Measurements from ENCODE around the gene ARHGAP28.

The ARHGAP28 gene

GRCh38 chr18:6729247-6730091, at the start of gene ARHGAP28:
Gene ARHGAP28 (plus strand): TSS chr18:6729716. CDS start chr18:6729822, 106 bp downstream.
- no peak for DNase-seq (ENCODE audit: low read depth)

GRCh38 chr18:6681331-6681875, 48.1 kb upstream of the ARHGAP28 start:
- DNase-seq (ENCODE audit: low read depth) = no peak

- DNase-seq (ENCODE audit: low read depth) = no peak
These were observed 46.9 kb upstream of the ARHGAP28 start for GRCh38 chr18:6682437-6683111.

GRCh38 chr18:6683112-6683876, 46.2 kb upstream of the ARHGAP28 start:
- DNase-seq (ENCODE audit: low read depth) = no peak

GRCh38 chr18:6687676-6688075, 41.8 kb upstream of the ARHGAP28 start:
- DNase-seq (ENCODE audit: low read depth) = no peak

GRCh38 chr18:6708890-6709289, 20.6 kb upstream of the ARHGAP28 start:
- no peak for DNase-seq (ENCODE audit: low read depth)

- DNase-seq (ENCODE audit: low read depth) = no peak
These were observed 18.0 kb upstream of the ARHGAP28 start for GRCh38 chr18:6711467-6711866.

GRCh38 chr18:6712401-6712800, 17.1 kb upstream of the ARHGAP28 start:
- no peak for DNase-seq (ENCODE audit: low read depth)

- DNase-seq (ENCODE audit: low read depth) = no peak
These were observed 15.5 kb upstream of the ARHGAP28 start for GRCh38 chr18:6714010-6714409.

GRCh38 chr18:6718267-6718666, 11.2 kb upstream of the ARHGAP28 start:
- DNase-seq (ENCODE audit: low read depth) = no peak

- no peak for DNase-seq (ENCODE audit: low read depth)
These were observed 10.2 kb upstream of the ARHGAP28 start for GRCh38 chr18:6719098-6719846.

- no peak for DNase-seq (ENCODE audit: low read depth)
These were observed 9.4 kb upstream of the ARHGAP28 start for GRCh38 chr18:6719910-6720683.

GRCh38 chr18:6721755-6722154, 7.8 kb upstream of the ARHGAP28 start:
- no peak for DNase-seq (ENCODE audit: low read depth)

- DNase-seq (ENCODE audit: low read depth) = no peak
These were observed 6.8 kb upstream of the ARHGAP28 start for GRCh38 chr18:6722690-6723089.

GRCh38 chr18:6724331-6724730, 5.2 kb upstream of the ARHGAP28 start:
- no peak for DNase-seq (ENCODE audit: low read depth)

- no peak for DNase-seq (ENCODE audit: low read depth)
These were observed 1.2 kb upstream of the ARHGAP28 start for GRCh38 chr18:6728331-6728730.

- DNase-seq (ENCODE audit: low read depth) = no peak
These were observed 688 bp upstream of the ARHGAP28 start for GRCh38 chr18:6728809-6729246.

GRCh38 chr18:6730416-6731221, 1.1 kb downstream of the ARHGAP28 start:
- DNase-seq (ENCODE audit: low read depth) = no peak

GRCh38 chr18:6731222-6731596, 1.7 kb downstream of the ARHGAP28 start:
- DNase-seq (ENCODE audit: low read depth) = no peak

- no peak for DNase-seq (ENCODE audit: low read depth)
These were observed 3.4 kb downstream of the ARHGAP28 start for GRCh38 chr18:6732952-6733351.

All from stimulated activated CD8-positive, alpha-beta memory T cell treated with anti-CD3 and anti-CD28 coated beads, Interleukin-4, amount 100 ng/mL, for 24 hours (primary cell).